Anterior cingulate cortex (tissue), 58 donors: ENCODE results near the gene GNAT2.

Experiments used
- DNase-seq, 58 donors: peaks; one replicate each; lab custom pipeline; 2025; lab: John Stamatoyannopoulos, UW

GNAT2 gene

DNA sequence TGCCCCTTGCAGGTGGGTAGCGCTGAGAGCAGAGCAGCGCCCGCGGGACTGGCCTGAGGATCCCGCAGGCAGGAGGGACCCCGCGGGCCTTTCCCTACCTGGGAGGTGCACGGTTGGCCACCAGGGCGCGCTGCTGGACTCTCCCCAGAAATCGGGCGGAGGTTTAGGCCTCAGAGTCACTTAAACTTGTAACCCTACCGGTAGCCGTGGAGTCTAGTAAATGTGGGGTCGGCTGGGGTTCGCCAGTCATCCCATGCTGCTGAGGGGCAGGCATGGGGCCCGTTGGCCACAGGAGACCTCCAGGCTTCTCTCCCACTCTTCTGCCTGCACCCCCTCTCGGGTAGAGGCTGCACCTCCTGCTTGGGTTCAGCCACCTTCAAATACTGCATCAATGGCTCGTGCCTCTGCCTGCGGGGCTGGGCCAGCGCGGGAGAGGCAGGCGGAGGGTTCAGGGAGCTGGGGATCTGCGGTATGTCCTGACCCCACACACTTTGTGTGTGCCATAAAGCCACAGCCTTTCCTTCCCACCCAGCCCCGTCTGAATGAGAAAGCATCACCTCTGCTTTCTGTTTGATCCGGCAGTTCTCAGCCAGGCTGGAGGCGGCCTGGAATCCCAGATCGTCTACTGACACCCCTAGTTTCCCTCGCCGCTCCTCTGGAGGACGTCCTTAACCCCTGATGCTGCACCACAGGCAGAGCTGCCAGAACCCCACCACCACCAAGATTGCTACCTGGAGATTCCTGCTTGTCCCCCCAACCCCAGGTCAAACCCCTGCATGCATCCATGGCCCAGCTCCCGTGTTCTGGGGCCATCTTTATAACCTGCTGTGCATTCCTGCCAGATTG, 24.2 kb upstream of the GNAT2 start:
- DNase-seq = peak in 32 of 58 donors; percentile 16 to 73 (median 42)

DNA sequence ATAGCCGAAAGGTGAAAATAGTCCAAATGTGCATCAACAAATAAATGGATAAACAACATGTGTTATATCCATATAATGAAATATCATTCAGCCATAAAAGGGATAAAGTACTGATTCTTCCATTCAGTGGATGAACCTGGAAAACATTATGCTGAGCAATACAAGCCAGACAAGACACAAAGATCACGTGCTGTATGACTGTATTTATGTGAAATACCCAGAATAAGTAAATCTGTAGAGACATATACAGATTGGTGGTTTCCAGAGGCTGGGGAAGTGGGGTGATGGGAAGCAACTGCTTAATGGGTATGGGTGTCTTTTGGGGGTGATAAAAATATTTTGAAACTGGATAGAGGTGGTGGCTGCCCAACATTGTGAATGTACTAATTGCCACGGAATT, 23.2 kb upstream of the GNAT2 start:
- no peak for DNase-seq

DNA sequence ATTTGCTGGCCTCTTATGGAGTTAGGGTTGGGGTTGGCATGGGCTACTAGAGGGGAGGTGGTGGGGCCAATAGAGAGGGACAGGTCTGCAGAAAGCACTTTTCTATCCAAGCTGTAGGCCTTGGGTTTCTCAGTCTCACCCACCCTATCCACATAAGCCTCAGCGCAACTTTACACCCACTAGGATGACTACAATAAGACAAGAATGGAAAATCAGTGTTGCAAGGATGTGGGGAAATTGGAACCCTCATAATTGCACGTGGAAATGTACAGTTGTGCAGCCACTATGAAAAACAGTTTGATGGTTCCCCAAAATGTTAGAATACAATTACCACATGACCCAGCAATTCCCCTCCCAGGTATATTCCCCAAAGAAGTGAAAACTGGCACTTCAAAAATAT, 22.4 kb upstream of the GNAT2 start:
- no peak for DNase-seq

DNA sequence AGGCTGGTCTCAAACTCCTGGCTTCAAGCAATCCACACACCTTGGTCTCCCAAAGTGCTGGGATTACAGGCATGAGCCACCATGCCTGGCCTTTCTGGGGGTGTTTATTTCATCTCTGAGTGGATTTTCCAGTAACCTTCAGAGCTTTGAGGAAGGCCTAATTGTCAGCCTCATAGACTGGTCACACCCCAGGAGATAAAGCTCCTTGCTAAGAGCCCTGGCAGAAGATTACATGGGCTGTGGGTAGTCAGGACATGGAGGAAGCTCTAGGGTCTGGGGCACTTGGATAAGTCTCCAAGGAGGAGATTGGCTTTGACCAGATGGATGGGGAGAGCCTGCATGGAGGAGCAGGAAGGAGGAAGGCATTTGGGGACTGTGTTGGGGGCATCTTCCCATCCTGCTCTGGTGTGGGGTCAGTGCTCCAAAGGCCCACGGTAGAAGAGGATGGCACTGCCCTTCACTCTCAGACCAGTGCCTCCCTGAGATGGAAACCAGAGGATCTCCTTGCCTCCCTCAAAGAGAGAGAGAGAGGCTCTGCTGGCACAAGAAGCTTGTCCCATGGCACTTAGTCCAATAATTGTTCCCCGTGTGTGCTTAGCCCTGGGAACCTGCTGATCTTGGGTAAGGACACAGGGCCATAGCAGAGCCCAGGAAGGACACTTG, 21.8 kb upstream of the GNAT2 start:
- DNase-seq = no peak

DNA sequence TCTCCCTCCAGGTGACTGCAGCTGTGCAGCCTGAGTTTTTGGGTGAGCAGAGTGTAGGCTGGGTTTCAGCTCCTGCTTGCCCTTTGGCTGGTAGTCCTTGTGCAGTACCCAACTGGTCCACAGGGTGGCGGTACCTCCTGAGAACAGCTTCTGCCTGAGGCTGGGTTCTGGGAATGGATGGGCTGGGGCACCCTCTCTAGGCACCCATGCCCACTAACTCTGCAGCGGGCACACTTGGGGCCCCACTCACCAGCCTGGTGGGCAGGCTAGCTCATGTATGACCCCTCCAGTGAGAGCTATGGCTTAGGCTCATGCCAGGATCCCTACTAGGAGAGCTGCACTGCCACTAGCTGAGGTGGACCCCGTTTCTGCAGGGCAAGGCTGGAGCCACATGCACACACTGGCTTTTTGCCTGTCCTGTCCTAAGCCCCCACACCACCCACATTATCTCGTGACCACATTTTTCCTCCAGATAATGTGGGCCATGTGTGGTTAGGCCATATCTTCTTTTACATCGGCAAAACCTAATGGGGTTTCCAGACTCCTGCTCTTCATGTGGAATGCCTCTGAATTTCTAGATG, 21.0 kb upstream of the GNAT2 start:
- DNase-seq = peak in 53 of 58 donors; percentile 24 to 93 (median 67)

DNA sequence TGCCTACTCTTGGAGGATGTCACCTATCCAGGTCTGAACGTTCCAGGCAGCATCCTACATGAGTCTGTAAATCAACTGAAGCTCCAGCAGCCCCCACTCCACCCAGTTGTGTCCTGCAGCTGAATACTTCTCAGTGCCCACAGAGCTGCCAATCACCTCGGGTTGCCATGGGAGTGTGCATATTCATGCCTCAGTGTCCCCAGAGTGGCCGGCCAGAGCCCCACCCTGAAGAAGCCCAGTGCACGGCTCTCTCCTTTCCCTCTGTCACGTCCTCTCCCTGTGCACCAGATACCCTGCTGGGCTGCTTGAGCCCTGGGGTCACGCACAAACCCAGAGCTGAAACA, 20.4 kb upstream of the GNAT2 start:
- DNase-seq = no peak

DNA sequence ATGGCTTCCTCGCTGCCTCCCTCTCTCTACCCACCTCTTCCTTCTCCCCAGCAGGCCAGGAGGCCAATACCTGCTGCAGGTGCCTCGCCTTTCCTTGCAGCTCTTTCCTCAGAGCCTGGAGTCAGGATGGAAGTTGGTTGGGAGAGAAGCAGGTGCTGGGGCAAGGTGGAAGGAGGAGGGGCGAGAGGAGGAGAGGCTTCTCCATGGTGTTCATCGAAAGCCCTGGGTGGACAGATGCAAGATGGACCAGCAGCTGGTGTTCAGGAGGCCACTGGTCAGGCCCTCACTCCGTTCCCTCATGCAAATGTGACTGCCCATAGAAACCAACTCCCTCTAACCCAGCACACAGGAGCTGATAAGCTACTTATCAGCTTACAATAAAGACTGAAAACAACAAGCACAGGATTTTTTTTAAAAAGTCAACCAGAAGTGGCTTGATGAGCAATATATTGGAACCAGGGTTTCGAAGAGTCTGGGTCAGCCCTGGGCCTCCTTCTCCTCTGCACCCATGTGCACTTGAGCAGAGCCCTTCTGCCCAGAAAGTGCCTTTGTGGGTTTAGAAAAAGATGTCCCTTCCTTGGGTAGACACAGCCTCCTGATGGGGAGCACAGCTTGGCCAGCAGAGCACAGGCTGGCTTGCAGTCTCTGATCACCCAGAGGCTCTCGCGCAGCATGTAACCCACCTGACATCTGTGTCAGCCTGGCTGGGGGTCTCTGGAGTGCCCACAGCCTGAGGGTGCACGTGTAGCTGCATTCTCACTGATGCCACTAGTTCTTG, 19.8 kb upstream of the GNAT2 start:
- no peak for DNase-seq

DNA sequence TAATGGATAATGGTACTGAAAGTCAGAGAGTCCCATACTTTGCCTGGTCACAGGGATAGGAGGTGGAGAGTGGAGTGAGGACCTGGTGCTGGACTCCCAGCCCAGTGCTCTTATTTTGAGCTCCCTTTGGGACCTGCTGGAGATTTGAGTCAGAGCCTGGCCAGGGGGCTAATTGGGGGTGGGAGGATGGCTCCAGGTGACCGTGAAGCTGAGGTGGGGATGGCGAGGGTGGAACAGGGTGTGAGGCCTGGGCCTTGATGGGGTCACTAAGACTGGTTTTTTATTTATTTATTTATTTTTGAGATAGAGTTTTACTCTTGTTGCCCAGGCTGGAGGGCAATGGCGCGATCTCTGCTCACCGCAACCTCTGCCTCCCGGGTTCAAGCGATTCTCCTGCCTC, 18.0 kb upstream of the GNAT2 start:
- DNase-seq = no peak

DNA sequence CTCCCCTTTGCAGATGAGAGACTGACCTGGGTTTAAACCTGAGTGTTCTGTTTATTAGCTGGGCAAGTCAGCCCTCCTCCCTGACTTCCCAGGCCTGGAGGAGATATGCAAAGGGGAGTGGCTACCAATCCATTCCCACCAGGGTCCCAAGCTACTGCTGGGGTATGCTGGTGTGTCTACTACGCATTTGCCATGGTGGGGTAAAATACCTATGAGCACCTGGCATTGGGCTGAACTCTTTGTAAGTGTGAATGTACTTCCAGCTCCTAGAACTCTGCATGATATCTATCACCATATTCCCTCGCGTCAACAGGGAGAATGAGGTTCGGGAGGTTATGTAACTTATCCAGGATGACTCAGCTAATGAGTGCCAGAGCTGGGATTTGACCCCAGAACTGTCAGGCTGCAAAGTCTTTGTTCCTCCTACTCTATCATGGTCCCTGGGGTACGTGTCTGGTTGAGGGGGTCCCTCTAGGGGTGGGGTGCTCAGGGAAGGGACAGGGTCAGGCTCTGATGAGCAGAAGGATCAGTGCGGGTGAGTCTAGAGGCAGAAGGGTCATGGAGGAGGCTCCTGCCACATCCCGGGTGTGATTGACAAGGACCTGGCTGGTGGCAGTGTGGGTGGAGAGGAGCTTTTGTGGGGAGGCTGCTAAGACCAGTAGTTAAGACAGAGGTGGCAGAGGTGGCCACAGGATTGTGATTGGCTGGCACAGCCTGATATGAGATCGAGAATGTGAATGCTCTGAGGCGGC, 17.0 kb upstream of the GNAT2 start:
- no peak for DNase-seq

DNA sequence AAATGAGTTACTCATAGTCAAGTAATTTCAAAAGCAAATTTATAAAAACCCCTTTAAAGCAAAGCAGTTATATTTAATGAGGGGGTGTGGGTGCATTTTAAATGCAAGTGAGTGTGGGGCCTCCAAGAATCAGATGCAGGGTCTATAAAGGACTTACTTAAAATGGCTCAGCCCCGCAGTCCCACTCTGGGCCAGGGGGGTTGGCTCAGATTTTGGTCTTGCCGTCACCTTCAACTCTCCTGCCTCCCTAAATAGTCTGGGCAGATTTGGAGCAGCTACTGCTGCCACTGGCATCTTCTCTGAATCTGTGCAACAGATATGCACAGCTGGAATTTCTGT, 16.4 kb upstream of the GNAT2 start:
- no peak for DNase-seq

DNA sequence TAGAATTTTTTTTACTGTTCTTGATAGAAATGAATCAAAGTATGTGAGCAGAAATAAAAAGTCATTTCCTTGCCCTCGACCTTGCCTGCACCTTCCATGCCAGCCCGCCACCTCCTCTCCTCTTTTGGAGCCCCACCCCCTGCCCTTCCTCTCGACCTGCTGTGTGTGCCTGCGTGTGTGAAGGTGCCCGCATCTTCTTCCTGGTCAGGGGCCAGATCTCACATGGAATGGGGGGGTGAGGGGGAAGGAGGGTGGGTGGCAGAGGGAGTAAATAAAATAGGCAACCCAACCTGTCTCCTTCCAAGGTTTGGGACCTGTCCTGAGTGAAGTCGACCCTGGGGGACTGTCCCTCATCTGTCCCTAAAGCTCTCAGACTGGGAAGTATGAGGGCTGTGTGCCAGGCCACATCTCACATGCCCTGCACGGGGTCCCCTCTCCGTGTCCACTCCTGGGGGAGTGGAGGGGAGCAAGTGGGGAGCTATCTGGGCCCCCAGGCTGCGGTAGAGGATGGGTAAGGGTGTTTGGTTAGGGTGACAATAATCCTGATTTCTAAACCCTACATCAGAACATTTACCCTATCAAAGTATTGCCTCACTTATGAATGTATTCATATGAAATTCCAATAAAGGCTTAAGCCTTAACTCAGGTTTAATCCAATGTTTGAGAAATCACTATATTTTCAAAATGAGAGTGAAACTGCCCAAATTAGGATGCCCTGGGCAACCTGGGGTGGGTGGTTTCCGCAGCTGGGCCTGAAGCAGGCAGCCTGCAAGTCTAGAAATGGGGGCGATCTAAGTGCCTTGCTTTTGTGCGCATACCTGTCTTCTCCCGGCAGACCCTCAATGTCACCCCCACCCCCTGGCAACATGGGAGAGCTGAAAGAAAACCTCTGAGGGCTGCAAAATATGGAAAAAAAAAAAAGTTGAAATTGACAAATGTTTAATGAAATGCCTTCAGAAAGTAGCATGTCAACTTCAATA, 15.6 kb upstream of the GNAT2 start:
- DNase-seq = no peak

DNA sequence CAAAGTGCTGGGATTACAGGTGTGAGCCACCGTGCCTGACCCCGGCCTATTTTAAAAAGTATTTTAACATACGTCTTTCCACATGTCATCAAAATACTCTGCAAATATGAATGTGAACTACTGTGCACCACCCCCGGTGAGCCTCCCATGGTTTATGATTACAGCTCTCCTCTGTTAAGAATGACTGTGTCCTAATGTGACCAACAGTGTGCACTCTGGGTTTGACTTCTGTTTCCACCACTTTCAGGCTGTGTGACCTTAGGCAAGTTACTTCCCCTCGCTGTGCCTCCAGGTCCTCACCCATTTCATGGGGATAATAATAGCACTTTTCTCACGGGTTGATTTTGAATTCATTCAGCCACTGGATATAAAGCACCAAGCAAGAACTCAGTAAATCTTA, 14.9 kb upstream of the GNAT2 start:
- no peak for DNase-seq

DNA sequence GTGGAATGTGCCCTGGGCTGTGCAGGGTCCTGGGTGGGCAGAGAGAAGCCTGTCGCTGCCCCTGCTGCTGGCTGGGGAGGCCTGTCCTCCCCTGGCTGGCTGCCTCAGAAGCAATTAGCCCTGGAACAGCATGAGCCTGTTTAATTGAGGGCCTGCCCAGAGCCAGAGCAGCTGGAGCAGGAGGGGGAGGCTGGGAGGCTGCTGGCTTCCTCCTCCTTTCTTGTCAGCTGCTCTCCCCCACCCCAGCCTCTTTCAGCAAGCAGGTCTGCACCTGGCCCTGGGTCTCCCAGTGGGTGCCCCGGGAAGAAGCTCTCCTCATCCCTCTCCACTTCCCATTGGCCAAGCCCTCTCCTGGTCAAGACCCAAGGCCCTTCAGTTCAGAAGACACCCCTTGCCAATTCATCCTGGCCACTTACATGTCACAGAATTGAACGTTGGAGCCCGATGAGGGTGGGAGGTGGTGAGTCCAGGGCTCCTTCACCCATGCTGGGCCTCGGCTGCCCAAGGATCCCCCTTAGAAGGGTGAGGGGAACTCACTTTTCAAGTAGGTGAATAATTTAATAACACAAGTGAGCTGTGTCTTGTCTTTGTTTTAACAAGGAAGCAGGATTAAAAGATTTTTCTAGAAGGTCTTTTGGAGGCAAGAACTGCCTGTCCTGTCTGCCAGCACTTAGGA, 13.4 kb upstream of the GNAT2 start:
- peak in 49 of 58 donors; percentile 33 to 81 (median 58) for DNase-seq

DNA sequence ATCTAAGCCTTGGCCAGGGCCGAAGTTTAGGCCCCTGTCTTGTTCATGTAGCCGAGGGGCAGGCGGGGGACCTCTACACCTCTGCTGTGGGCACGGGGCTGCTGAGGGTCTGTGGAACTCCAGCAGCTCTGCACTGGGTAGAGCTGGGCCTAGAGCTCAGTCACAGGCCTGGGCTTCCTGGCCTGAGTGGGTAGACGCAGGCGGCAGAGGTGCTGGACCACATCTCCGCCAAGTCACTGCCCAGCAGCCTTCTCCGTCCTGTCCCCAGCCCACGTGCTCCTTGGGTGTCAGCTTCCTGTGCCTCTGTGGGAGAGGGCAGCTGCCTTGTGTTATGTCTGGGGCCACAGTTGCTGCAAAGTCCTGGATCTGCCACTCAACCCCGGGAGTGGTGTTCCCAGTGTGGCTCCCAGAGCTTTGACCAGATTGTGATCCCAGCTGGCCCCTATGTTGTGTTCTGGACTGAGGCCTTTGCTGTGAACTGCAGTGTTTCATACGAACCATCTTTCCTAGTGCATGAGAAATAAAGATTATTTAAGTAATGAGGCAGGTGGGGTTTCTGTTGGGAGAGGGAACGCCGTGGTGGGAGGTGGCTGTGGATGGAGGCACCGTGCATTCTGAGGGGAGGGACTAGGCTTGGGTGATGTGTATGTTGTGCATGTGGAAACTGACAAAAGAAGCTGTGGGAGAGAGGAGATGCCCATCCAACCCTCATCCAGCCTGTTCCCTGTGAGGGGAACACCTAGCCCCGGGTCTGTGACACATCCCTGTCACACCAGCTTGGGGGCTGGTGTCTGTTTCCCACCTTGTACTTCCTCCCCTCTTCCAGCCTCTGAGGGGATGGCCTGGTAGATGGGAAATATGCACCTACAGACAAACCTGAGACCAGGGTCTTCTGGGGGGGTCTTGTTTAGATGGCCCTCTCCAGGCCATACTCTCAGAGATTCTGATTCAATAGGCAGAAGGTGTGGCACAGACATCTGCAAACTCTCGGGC, 12.4 kb upstream of the GNAT2 start:
- DNase-seq = no peak

DNA sequence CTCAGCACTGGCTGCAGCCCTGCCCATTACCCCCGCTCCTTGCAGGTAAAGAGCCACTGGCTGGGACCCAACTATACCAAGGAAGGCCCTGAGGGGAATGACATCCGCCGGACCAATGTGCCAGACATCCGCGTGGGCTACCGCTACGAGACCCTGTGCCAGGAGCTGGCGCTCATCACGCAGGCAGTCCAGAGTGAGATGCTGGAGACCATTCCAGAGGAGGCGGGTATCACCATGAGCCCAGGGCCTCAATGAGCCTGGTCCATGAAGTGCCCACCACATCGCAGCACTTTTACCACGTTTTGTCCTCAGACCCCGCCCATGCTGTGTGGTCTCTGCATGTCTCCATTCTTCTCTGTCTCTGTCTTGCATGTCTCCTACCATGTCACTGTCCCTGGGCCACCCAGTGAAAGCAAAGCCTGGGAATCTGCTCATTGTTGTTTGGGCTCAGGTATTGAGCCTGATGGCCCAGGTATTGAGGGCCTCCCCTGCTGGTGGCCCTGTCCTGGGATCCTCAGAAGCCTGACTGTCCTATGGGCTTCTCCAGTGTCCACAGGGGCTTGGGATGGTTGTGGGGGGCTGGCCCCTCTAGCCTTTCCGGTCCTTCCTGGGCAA, 11.6 kb upstream of the GNAT2 start:
- no peak for DNase-seq

DNA sequence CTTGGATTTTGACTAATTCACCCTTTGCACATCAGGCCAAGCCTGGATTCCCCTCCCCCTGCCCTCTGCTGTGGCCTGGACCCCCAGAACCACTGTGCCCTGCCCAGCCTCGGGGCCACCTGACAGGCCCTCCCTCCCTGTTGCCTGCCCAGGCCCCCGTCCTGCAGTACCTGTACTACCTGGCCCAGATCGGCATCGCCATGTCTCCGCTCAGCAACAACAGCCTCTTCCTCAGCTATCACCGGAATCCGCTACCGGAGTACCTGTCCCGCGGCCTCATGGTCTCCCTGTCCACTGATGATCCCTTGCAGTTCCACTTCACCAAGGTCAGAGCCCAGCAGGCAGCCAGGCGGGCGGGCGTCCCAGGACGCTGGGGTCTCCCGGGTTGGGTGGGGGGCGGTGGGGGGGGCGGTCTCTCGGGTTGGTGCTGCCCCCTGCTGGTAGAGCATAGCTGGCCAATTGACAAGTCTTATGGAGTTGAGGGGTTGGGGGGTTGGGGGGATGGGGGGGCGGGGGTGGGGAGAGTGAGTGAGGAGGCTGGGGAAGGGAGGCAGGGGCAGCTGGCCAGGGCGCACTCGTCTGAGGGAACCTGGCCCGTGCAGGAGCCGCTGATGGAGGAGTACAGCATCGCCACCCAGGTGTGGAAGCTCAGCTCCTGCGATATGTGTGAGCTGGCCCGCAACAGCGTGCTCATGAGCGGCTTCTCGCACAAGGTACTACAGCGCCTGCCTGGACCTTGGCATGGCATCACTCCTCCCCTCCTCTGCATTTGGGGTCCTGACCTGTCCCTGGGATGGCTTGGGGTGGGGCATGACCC, 10.9 kb upstream of the GNAT2 start:
- no peak for DNase-seq
